CD4-positive, alpha-beta T cell (primary cell): Measurements from ENCODE around the gene HCFC1R1. TPM values are rescaled to one million over a fixed set of nuclear protein-coding genes. Genes with fewer than 3 reads are reported as not detected.

Experiments
- ATAC-seq: fragments of 200-7000 bp; cut with Tn5 transposase; one replicate; pipeline ENCODE4 v1.10.0; 2022; ENCODE audit warnings: mild to moderate bottlenecking; ENCODE audit not compliant: poor library complexity
- CTCF ChIA-PET: fragments of 350-600 bp; sonication (Branson Sonifier 250); formaldehyde crosslinking; loops from one replicate; lab custom pipeline; 2021; ENCODE audit warnings: antibody characterized with exemption, inconsistent platforms; lab: Charles Lee
- POLR2A ChIA-PET: fragments of 350-600 bp; sonication (Branson Sonifier 250); formaldehyde crosslinking; loops from one replicate; lab custom pipeline; 2021; ENCODE audit warnings: antibody characterized with exemption, inconsistent platforms; lab: Charles Lee
- DNase-seq, 14 experiments: peaks; one replicate each; pipeline ENCODE4 v3.0.0-alpha.2; 2013 to 2020; ENCODE audit warnings: mixed read lengths in 2 of 14
- H3K27ac ChIP-seq, 2 donors: one replicate each; pipeline versions ENCODE4 v1.5.1 to v1.7.0; 2013; ENCODE audit warnings: low read length in 2 of 2, low read depth in 1 of 2, mild to moderate bottlenecking in 1 of 2
- H3K27me3 ChIP-seq, 2 experiments: 1 replicate in 1 of 2; 2 replicates in 1 of 2; pipeline versions ENCODE4 v1.6.1 to v1.7.0; 2013; ENCODE audit warnings: low read length in 2 of 2, control low read depth in 1 of 2, mild to moderate bottlenecking in 1 of 2, moderate library complexity in 1 of 2; ENCODE audit not compliant: insufficient read depth in 2 of 2, control insufficient read depth in 1 of 2
- H3K36me3 ChIP-seq: one replicate; pipeline ENCODE4 v1.6.1; 2013; ENCODE audit warnings: low read length, control low read depth; ENCODE audit not compliant: insufficient read depth
- H3K4me1 ChIP-seq: one replicate; pipeline ENCODE4 v1.6.1; 2013; ENCODE audit warnings: low read length, control low read depth; ENCODE audit not compliant: insufficient read depth
- H3K4me3 ChIP-seq: one replicate; pipeline ENCODE4 v1.5.1; 2013; ENCODE audit warnings: mild to moderate bottlenecking, low read length, moderate library complexity
- H3K9me3 ChIP-seq, 2 experiments: 1 replicate in 1 of 2; 2 replicates in 1 of 2; pipeline versions ENCODE4 v1.6.1 to v1.7.0; 2013; ENCODE audit warnings: low read length in 2 of 2, mild to moderate bottlenecking in 2 of 2, control low read depth in 1 of 2, moderate library complexity in 1 of 2; ENCODE audit not compliant: control insufficient read depth in 1 of 2, insufficient read depth in 1 of 2
- H3K27ac Mint-ChIP-seq: one replicate; pipeline ENCODE4 v1.8.0; 2020; ENCODE audit warnings: mixed read lengths
- H3K27me3 Mint-ChIP-seq: one replicate; pipeline ENCODE4 v1.8.0; 2021; ENCODE audit warnings: mixed read lengths
- H3K36me3 Mint-ChIP-seq: one replicate; pipeline ENCODE4 v1.8.0; 2021; ENCODE audit warnings: low read depth, mixed read lengths
- H3K4me1 Mint-ChIP-seq: one replicate; pipeline ENCODE4 v1.8.0; 2021; ENCODE audit warnings: low read depth, mixed read lengths
- H3K4me3 Mint-ChIP-seq: one replicate; pipeline ENCODE4 v1.8.0; 2020; ENCODE audit warnings: mild to moderate bottlenecking, mixed read lengths
- H3K9me3 Mint-ChIP-seq: one replicate; pipeline ENCODE4 v1.8.0; 2020; ENCODE audit warnings: mixed read lengths
- CTCF ChIP-seq: fragments of 200-600 bp; IDR thresholded peaks from one replicate; pipeline ENCODE4 v1.8.0; 2022; ENCODE audit warnings: antibody characterized with exemption, mild to moderate bottlenecking
- intact Hi-C, 2 experiments: fragments of 100-400 bp; cut with DNase I in 1 of 2; cut with micrococcal nuclease in 1 of 2; formaldehyde crosslinking; loops; one replicate each; pipeline versions ENCODE4 v1.15.1 to v1.9.0; 2023 to 2025; cut with DNase I, micrococcal nuclease
- total RNA-seq, 174 experiments: library from RNA in 2 of 174; stranded (reverse) in 2 of 174; gene quantifications; one replicate each; pipeline ENCODE4 v1.2.3 and lab custom pipeline; 2021 to 2026

HCFC1R1 gene
- total RNA-seq, 2 experiments from 2014 or later = 8.9 to 11.0 TPM

GRCh38 chr16:2982402-2982801 is 41.3 kb downstream of the HCFC1R1 start:
- DNase-seq (no peak), ATAC-seq (no peak)
- Mint-ChIP-seq H3K9me3 (no peaks in the 10 kb centered on the region), H3K4me1 (no peaks in the 10 kb centered on the region), H3K4me3 (no peak overlapping the region), H3K27me3 (no peaks in the 10 kb centered on the region), H3K36me3 (no peaks in the 10 kb centered on the region), H3K27ac (no peak overlapping the region)
- CTCF ChIA-PET = interaction anchor here (1.7 kb wide), 1 partner anchor 12 kb away, joined by 4 read pairs; no protein-coding TSS in a partner anchor
- no peak for TF ChIP-seq CTCF
- Histone ChIP-seq H3K4me3 (no peak overlapping the region), H3K9me3 (peaks cover 0 to 7% of the 10 kb centered on the region in 2 experiments), H3K27ac (no peak overlapping the region), H3K36me3 (no peaks in the 10 kb centered on the region), H3K4me1 (peaks cover 29% of the 10 kb centered on the region), H3K27me3 (peaks cover 0 to 3% of the 10 kb centered on the region in 2 experiments)
- intact Hi-C loops = loop anchor here in 1 of 2 experiments (2.0 to 5.0 kb wide), 3 partner anchors 38 to 105 kb away; partner anchors contain the start of genes FLYWCH1 and TNFRSF12A
- POLR2A ChIA-PET = interaction anchor here (0.7 kb wide), 1 partner anchor 66 kb away, joined by 3 read pairs; no protein-coding TSS in a partner anchor

GRCh38 chr16:2981899-2982250 is 41.9 kb downstream of the HCFC1R1 start:
- ATAC-seq (no peak), DNase-seq (no peak)
- no peaks in the 10 kb centered on the region for H3K27me3 Mint-ChIP-seq
- no peak for TF ChIP-seq CTCF
- peak overlapping the region; percentile 75 for H3K4me3 Mint-ChIP-seq
- H3K9me3 ChIP-seq = peaks cover 0 to 7% of the 10 kb centered on the region in 2 experiments
- H3K9me3 Mint-ChIP-seq = no peaks in the 10 kb centered on the region
- H3K27ac ChIP-seq = no peak overlapping the region
- H3K36me3 Mint-ChIP-seq = no peaks in the 10 kb centered on the region
- H3K4me1 ChIP-seq = peaks cover 29% of the 10 kb centered on the region
- intact Hi-C loops = loop anchor here in 1 of 2 experiments (2.0 to 5.0 kb wide), 3 partner anchors 39 to 105 kb away; partner anchors contain the start of genes FLYWCH1 and TNFRSF12A
- H3K36me3 ChIP-seq = no peaks in the 10 kb centered on the region
- ChIA-PET CTCF (interaction anchor here (0.7 to 1.7 kb wide), 2 partner anchors 12 kb away, joined by 3 to 4 read pairs; no protein-coding TSS in a partner anchor), POLR2A (interaction anchor here (0.7 to 2.1 kb wide), 2 partner anchors 13 to 67 kb away, joined by 3 to 22 read pairs; partner anchors contain the start of gene PAQR4)
- no peak overlapping the region for H3K27ac Mint-ChIP-seq
- no peak overlapping the region for H3K4me3 ChIP-seq
- H3K4me1 Mint-ChIP-seq = no peaks in the 10 kb centered on the region
- H3K27me3 ChIP-seq = peaks cover 0 to 3% of the 10 kb centered on the region in 2 experiments

DNA sequence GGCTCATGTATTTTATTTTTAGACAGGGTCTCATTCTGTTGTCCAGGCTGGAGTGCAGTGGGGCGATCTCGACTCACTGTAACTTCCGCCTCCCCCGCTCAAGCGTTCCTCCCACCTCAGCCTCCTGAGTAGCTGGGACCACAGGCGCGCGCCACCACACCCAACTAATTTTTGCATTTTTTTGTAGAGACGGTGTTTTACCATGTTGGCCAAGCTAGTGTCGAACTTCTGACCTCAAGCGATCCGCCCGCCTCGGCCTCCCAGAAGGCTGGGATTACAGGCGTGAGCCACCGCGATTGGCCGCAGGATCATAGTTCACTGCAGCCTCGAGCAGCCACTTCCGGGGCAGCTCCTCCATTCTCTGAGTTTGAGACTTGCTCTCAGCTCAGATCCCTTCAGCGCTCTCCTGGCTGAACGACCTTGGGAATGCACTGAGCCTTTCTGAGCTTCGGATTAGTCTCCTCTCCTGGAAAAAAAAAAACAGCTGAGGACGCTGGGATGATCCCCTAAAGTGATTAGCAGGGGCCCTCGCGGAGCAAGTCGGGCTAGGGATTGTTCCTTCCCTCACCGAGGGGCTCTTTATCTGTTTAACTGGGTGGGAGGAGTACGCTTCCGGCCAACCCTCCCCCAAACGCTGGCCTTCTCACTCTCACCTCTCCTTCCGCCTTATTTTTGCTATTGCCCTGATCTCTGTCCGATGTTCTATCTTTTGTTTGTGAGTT is 42.4 kb downstream of the HCFC1R1 start:
- Mint-ChIP-seq H3K4me1 (no peaks in the 10 kb centered on the region), H3K4me3 (peak overlapping the region; percentile 75), H3K27ac (peak overlapping the region; percentile 49), H3K27me3 (no peaks in the 10 kb centered on the region), H3K9me3 (no peaks in the 10 kb centered on the region), H3K36me3 (no peaks in the 10 kb centered on the region)
- peaks cover 0 to 3% of the 10 kb centered on the region in 2 experiments for H3K27me3 ChIP-seq
- peaks cover 0 to 7% of the 10 kb centered on the region in 2 experiments for H3K9me3 ChIP-seq
- no peak for ATAC-seq
- TF ChIP-seq CTCF = no peak
- peak overlapping the region; percentile 93 for H3K4me3 ChIP-seq
- H3K36me3 ChIP-seq = no peaks in the 10 kb centered on the region
- DNase-seq = no peak
- ChIA-PET CTCF (interaction anchor here (0.7 to 1.7 kb wide), 4 partner anchors 11 to 50 kb away, joined by 3 to 4 read pairs (median 3); no protein-coding TSS in a partner anchor), POLR2A (interaction anchor here (0.7 to 2.1 kb wide), 6 partner anchors 13 to 299 kb away, joined by 3 to 22 read pairs (median 3); partner anchors contain the start of genes KCTD5, PAQR4 and TNFRSF12A)
- H3K4me1 ChIP-seq = peaks cover 29% of the 10 kb centered on the region
- H3K27ac ChIP-seq = no peak overlapping the region
- intact Hi-C loops = loop anchor here in 1 of 2 experiments (5.0 kb wide), 2 partner anchors 69 to 104 kb away; partner anchors contain the start of gene FLYWCH1
